Spleen (tissue), 7 donors: ENCODE data around the gene FSTL4.

Experiments
- CTCF ChIP-seq, 11 experiments: fragments of 200-600 bp in 7 of 11; fragments of 450-650 bp in 4 of 11; sonication (generic) in 4 of 11; IDR thresholded peaks in 8 of 11; conservative IDR thresholded peaks in 3 of 11; 1 replicate in 7 of 11; 2 replicates in 4 of 11; pipeline versions ENCODE4 v1.4.0 to v1.8.0; 2016 to 2021; ENCODE audit warnings: antibody characterized with exemption in 11 of 11, inconsistent platforms in 4 of 11, mild to moderate bottlenecking in 1 of 11
- POLR2A ChIP-seq, 3 donors: fragments of 450-650 bp; IDR thresholded peaks; one replicate each; pipeline ENCODE4 v1.5.1; 2017; ENCODE audit warnings: antibody characterized with exemption in 3 of 3, mild to moderate bottlenecking in 1 of 3
- POLR2AphosphoS5 ChIP-seq, 3 donors: sonication (generic); formaldehyde crosslinking; IDR thresholded peaks; one replicate each; pipeline ENCODE4 v1.5.1; 2017; ENCODE audit warnings: antibody characterized with exemption in 3 of 3
- donor health status: DM: no; HTN: no; CAD: no; lungs with moderate emphysema.
- donor health status: DM: no; HTN: no; CAD: no.
- donor health status: DM: no; HTN: no; CAD: no.

DNA sequence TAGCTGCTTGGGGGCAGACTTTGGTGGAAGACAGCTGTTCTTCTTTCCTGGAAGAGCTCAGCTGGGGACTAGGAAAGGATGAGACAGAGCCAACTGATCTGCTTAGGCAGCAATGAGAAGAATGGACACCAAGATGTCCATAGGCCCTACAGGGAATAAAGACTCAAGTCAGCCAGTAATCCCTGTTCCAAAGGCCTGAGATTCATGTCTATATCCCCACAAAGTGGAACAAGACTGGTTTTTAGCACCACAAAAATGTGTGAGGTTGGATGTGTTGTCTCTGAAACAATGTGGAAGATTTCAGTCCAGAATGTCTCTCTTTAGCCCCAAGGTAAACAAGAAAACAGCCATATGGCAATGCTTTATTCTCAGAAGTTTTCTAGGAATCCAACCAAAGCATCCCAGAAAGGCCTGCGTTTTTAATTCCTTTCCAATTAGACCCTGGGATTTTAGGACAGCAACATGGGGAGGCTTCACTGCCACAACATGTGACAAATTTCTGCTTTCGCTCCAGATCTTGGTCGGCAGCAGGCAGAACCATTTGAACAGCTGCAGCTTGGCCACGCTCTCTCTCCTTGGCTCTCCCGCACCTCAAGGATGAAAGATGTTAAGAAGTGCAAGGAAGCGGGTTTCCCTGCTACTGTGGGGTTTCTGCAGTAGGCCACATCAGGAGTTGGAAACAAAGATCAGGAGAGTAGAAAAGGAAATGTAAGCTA, 245.1 kb downstream of the FSTL4 start:
- TF ChIP-seq POLR2A (IDR thresholded peaks at IDR 0.05) (no peak), CTCF (IDR thresholded peaks at IDR 0.05 in 8 of 11, conservative IDR thresholded peaks at IDR 0.05 in 3 of 11) (no peak), POLR2AphosphoS5 (IDR thresholded peaks at IDR 0.05) (no peak)
